Vagina (tissue), 2 donors: ENCODE results near the gene PAX6. TPM values are rescaled to one million over a fixed set of nuclear protein-coding genes. Genes with fewer than 3 reads are reported as not detected.

Experiments used
- DNase-seq, 2 donors: peaks; one replicate each; pipeline ENCODE4 v3.0.0-alpha.2; 2017; ENCODE audit errors: extremely low spot score in 2 of 2
- H3K27ac ChIP-seq: fragments of 200-600 bp; sonication (generic); one replicate; pipeline ENCODE4 v1.5.1; 2019
- H3K27me3 ChIP-seq: fragments of 200-600 bp; sonication (generic); one replicate; pipeline ENCODE4 v1.5.1; 2019
- H3K36me3 ChIP-seq, 2 donors: fragments of 200-600 bp; sonication (generic); one replicate each; pipeline ENCODE4 v1.5.1; 2017 to 2019
- H3K4me1 ChIP-seq: fragments of 200-600 bp; sonication (generic); one replicate; pipeline ENCODE4 v1.5.1; 2019
- H3K4me3 ChIP-seq, 2 donors: fragments of 200-600 bp; sonication (generic); 1 replicate in 1 of 2; 2 replicates in 1 of 2; pipeline ENCODE4 v1.5.1; 2016 to 2019
- H3K9me3 ChIP-seq: fragments of 200-600 bp; sonication (generic); one replicate; pipeline ENCODE4 v1.5.1; 2019
- POLR2A ChIP-seq, 2 donors: fragments of 450-650 bp; IDR thresholded peaks; one replicate each; pipeline ENCODE4 v1.6.1; 2017; ENCODE audit warnings: antibody characterized with exemption in 2 of 2, mild to moderate bottlenecking in 2 of 2, moderate library complexity in 2 of 2
- POLR2AphosphoS5 ChIP-seq, 2 donors: sonication (generic); formaldehyde crosslinking; IDR thresholded peaks; one replicate each; pipeline ENCODE4 v1.9.0; 2017; ENCODE audit warnings: antibody characterized with exemption in 2 of 2, mild to moderate bottlenecking in 2 of 2, low read depth in 1 of 2; ENCODE audit not compliant: insufficient read depth in 1 of 2
- intact Hi-C: fragments of 100-400 bp; cut with DNase I; formaldehyde crosslinking; loops from one replicate; pipeline ENCODE4 v1.15.1; 2023
- total RNA-seq: library from RNA; depleted of rRNA; stranded (reverse); fragments of >200 nt; gene quantifications from one replicate; pipeline ENCODE4 v1.2.3, GENCODE V29; 2016
- TF ChIP-seq, protein P1 (sequence below), 3 experiments: fragments of 450-650 bp in 2 of 3; fragments of 200-600 bp in 1 of 3; sonication (generic) in 1 of 3; IDR thresholded peaks; one replicate each; pipeline ENCODE4 v1.5.1; 2017 to 2019; ENCODE audit warnings: antibody characterized with exemption in 3 of 3, mild to moderate bottlenecking in 2 of 3, moderate library complexity in 2 of 3

The PAX6 gene
- total RNA-seq, 1 donor from 2014 or later = not detected

GRCh38 chr11:31797190-31798056 lies 13.7 kb downstream of the PAX6 start:
- Histone ChIP-seq H3K9me3 (no peaks in the 10 kb centered on the region), H3K27ac (no peak overlapping the region), H3K4me3 (no peak overlapping the region), H3K4me1 (peaks cover 24% of the 10 kb centered on the region), H3K36me3 (no peaks in the 10 kb centered on the region), H3K27me3 (peaks cover 22% of the 10 kb centered on the region)
- intact Hi-C loops = no loop called here
- TF ChIP-seq POLR2AphosphoS5 (IDR thresholded peaks at IDR 0.05; ENCODE audit: insufficient read depth in 1 of 2, low read depth in 1 of 2) = no peak
- TF ChIP-seq POLR2A (IDR thresholded peaks at IDR 0.05) = no peak
- peak; percentile 46 to 65 for DNase-seq

GRCh38 chr11:31796499-31797189 lies 14.5 kb downstream of the PAX6 start:
- H3K9me3 ChIP-seq = no peaks in the 10 kb centered on the region
- H3K27me3 ChIP-seq = peaks cover 16% of the 10 kb centered on the region
- H3K4me1 ChIP-seq = peaks cover 24% of the 10 kb centered on the region
- intact Hi-C loops = no loop called here
- DNase-seq = peak; percentile 49
- H3K27ac ChIP-seq = no peak overlapping the region
- TF ChIP-seq POLR2A (IDR thresholded peaks at IDR 0.05) = no peak
- TF ChIP-seq, protein P1, sequence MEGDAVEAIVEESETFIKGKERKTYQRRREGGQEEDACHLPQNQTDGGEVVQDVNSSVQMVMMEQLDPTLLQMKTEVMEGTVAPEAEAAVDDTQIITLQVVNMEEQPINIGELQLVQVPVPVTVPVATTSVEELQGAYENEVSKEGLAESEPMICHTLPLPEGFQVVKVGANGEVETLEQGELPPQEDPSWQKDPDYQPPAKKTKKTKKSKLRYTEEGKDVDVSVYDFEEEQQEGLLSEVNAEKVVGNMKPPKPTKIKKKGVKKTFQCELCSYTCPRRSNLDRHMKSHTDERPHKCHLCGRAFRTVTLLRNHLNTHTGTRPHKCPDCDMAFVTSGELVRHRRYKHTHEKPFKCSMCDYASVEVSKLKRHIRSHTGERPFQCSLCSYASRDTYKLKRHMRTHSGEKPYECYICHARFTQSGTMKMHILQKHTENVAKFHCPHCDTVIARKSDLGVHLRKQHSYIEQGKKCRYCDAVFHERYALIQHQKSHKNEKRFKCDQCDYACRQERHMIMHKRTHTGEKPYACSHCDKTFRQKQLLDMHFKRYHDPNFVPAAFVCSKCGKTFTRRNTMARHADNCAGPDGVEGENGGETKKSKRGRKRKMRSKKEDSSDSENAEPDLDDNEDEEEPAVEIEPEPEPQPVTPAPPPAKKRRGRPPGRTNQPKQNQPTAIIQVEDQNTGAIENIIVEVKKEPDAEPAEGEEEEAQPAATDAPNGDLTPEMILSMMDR (IDR thresholded peaks at IDR 0.05) = no peak
- TF ChIP-seq POLR2AphosphoS5 (IDR thresholded peaks at IDR 0.05; ENCODE audit: insufficient read depth in 1 of 2, low read depth in 1 of 2) = no peak
- no peak overlapping the region for H3K4me3 ChIP-seq
- H3K36me3 ChIP-seq = no peaks in the 10 kb centered on the region

GRCh38 chr11:31795706-31796498 lies 15.2 kb downstream of the PAX6 start:
- Histone ChIP-seq H3K4me1 (peaks cover 24% of the 10 kb centered on the region), H3K9me3 (no peaks in the 10 kb centered on the region), H3K4me3 (no peak overlapping the region), H3K36me3 (no peaks in the 10 kb centered on the region), H3K27ac (no peak overlapping the region), H3K27me3 (peaks cover 9% of the 10 kb centered on the region)
- intact Hi-C loops = no loop called here
- DNase-seq = peak; percentile 61 to 77
- TF ChIP-seq, protein P1 (IDR thresholded peaks at IDR 0.05) = no peak
- TF ChIP-seq POLR2AphosphoS5 (IDR thresholded peaks at IDR 0.05; ENCODE audit: insufficient read depth in 1 of 2, low read depth in 1 of 2) = no peak
- no peak for TF ChIP-seq POLR2A (IDR thresholded peaks at IDR 0.05)

DNA sequence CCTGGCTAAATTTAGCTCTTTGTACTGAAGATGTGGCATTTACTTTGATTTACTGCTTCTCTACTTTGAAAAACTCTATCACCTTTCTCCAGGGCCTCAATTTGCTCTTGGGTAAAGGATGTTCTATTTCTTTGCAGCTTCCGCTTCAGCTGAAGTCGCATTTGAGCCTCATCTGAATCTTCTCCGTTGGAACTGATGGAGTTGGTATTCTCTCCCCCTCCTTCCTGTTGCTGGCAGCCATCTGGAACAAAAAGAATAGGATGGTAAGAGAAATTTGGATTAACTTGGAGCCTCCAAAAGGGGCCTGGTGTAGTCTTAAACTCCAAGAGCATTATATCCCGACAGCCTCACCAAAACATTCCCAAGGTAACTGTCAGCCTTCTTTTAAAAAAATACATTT lies 16.6 kb downstream of the PAX6 start:
- no peak overlapping the region for H3K27ac ChIP-seq
- H3K9me3 ChIP-seq = no peaks in the 10 kb centered on the region
- H3K27me3 ChIP-seq = peaks cover 7% of the 10 kb centered on the region
- intact Hi-C loops = no loop called here
- H3K4me3 ChIP-seq = no peak overlapping the region
- TF ChIP-seq POLR2A (IDR thresholded peaks at IDR 0.05) (no peak), POLR2AphosphoS5 (IDR thresholded peaks at IDR 0.05; ENCODE audit: insufficient read depth in 1 of 2, low read depth in 1 of 2) (no peak)
- TF ChIP-seq, protein P1 (IDR thresholded peaks at IDR 0.05) = no peak
- no peaks in the 10 kb centered on the region for H3K36me3 ChIP-seq
- DNase-seq = peak in 1 of 2 donors; percentile 7
- peaks cover 18% of the 10 kb centered on the region for H3K4me1 ChIP-seq

GRCh38 chr11:31793264-31793663 lies 17.9 kb downstream of the PAX6 start:
- intact Hi-C loops = no loop called here
- DNase-seq = peak; percentile 69 to 72
- peaks cover 5% of the 10 kb centered on the region for H3K4me1 ChIP-seq

More at GRCh38 chr11:31793264-31793663, 17.9 kb downstream of the PAX6 start:
- no peaks in the 10 kb centered on the region for H3K36me3 ChIP-seq
- H3K27me3 ChIP-seq = no peaks in the 10 kb centered on the region
- no peak overlapping the region for H3K4me3 ChIP-seq
- TF ChIP-seq, protein P1 (IDR thresholded peaks at IDR 0.05) = no peak
- TF ChIP-seq POLR2A (IDR thresholded peaks at IDR 0.05) = no peak
- TF ChIP-seq POLR2AphosphoS5 (IDR thresholded peaks at IDR 0.05; ENCODE audit: insufficient read depth in 1 of 2, low read depth in 1 of 2) = no peak
- H3K9me3 ChIP-seq = no peaks in the 10 kb centered on the region
- H3K27ac ChIP-seq = no peak overlapping the region
